ENCODE data around the gene STON1. TPM values are rescaled to one million over a fixed set of nuclear protein-coding genes. Genes with fewer than 3 reads are reported as not detected.
"Not testable (repeated sequence)": the region's sequence is repeated elsewhere in the genome, so short reads cannot be mapped to it uniquely, and the experiment has no call there.

Gene STON1
- total and polyA plus RNA-seq, 2 donors = 1.8 to 2.9 TPM

- Histone ChIP-seq H3K9me3 (ENCODE audit: control insufficient read depth in 2 of 2, insufficient read depth in 1 of 2, low read length in 1 of 2) (no peaks in the 10 kb centered on the region), H3K27ac (ENCODE audit: low read depth in 1 of 2, low read length in 1 of 2) (no peak overlapping the region), H3K27me3 (ENCODE audit: control insufficient read depth in 2 of 2, insufficient read depth in 1 of 2, low read length in 1 of 2) (no peaks in the 10 kb centered on the region), H3K4me3 (ENCODE audit: low read length in 2 of 2) (no peak overlapping the region), H3K36me3 (ENCODE audit: control insufficient read depth in 2 of 2, insufficient read depth in 2 of 2, low read length in 1 of 2) (no peaks in the 10 kb centered on the region), H3K4me1 (ENCODE audit: control insufficient read depth in 2 of 2, insufficient read depth in 2 of 2, low read length in 2 of 2) (no peaks in the 10 kb centered on the region)
- 93% methylated on average over 2 of the region's 2 CpGs for WGBS
- DNase-seq (ENCODE audit: low read depth in 6 of 9, low spot score in 9 of 9) = no peak
These were observed 83.3 kb downstream of the STON1 start for GRCh38 chr2:48613211-48613610.

- not testable (repeated sequence) for DNase-seq (ENCODE audit: low read depth in 6 of 9, low spot score in 9 of 9); H3K4me3 ChIP-seq (ENCODE audit: low read length in 2 of 2); H3K9me3 ChIP-seq (ENCODE audit: control insufficient read depth in 2 of 2, insufficient read depth in 1 of 2, low read length in 1 of 2); H3K27me3 ChIP-seq (ENCODE audit: control insufficient read depth in 2 of 2, insufficient read depth in 1 of 2, low read length in 1 of 2); H3K4me1 ChIP-seq (ENCODE audit: control insufficient read depth in 2 of 2, insufficient read depth in 2 of 2, low read length in 2 of 2); H3K36me3 ChIP-seq (ENCODE audit: control insufficient read depth in 2 of 2, insufficient read depth in 2 of 2, low read length in 1 of 2); H3K27ac ChIP-seq (ENCODE audit: low read depth in 1 of 2, low read length in 1 of 2)
- 96% methylated on average over 35 of the region's 35 CpGs for WGBS
These were observed 84.6 kb downstream of the STON1 start for GRCh38 chr2:48614581-48614980.

GRCh38 chr2:48617618-48618017 is 87.7 kb downstream of the STON1 start, which contains the start of gene GTF2A1L:
Gene GTF2A1L (plus strand): TSS chr2:48617856. CDS start chr2:48617875, 19 bp downstream.
- DNase-seq (ENCODE audit: low read depth in 6 of 9, low spot score in 9 of 9) = no peak
- 84% methylated on average over 26 of the region's 26 CpGs for WGBS
- H3K4me3 ChIP-seq (ENCODE audit: low read length in 2 of 2) = no peak within 1 kb of the TSS
- no peak within 1 kb of the TSS for H3K27ac ChIP-seq (ENCODE audit: low read depth in 1 of 2, low read length in 1 of 2)
- no peaks in the 10 kb centered on the region for H3K36me3 ChIP-seq (ENCODE audit: control insufficient read depth in 2 of 2, insufficient read depth in 2 of 2, low read length in 1 of 2)
- no peaks in the 10 kb centered on the region for H3K27me3 ChIP-seq (ENCODE audit: control insufficient read depth in 2 of 2, insufficient read depth in 1 of 2, low read length in 1 of 2)
- no peaks in the 10 kb centered on the region for H3K4me1 ChIP-seq (ENCODE audit: control insufficient read depth in 2 of 2, insufficient read depth in 2 of 2, low read length in 2 of 2)
- H3K9me3 ChIP-seq (ENCODE audit: control insufficient read depth in 2 of 2, insufficient read depth in 1 of 2, low read length in 1 of 2) = no peaks in the 10 kb centered on the region

GRCh38 chr2:48619526-48619925 is 89.6 kb downstream of the STON1 start:
- no peak for DNase-seq (ENCODE audit: low read depth in 6 of 9, low spot score in 9 of 9)
- 95% methylated on average over 2 of the region's 2 CpGs for WGBS
- H3K27me3 ChIP-seq (ENCODE audit: control insufficient read depth in 2 of 2, insufficient read depth in 1 of 2, low read length in 1 of 2) = no peaks in the 10 kb centered on the region
- no peaks in the 10 kb centered on the region for H3K36me3 ChIP-seq (ENCODE audit: control insufficient read depth in 2 of 2, insufficient read depth in 2 of 2, low read length in 1 of 2)
- H3K27ac ChIP-seq (ENCODE audit: low read depth in 1 of 2, low read length in 1 of 2) = no peak overlapping the region
- H3K4me3 ChIP-seq (ENCODE audit: low read length in 2 of 2) = no peak overlapping the region
- no peaks in the 10 kb centered on the region for H3K4me1 ChIP-seq (ENCODE audit: control insufficient read depth in 2 of 2, insufficient read depth in 2 of 2, low read length in 2 of 2)
- no peaks in the 10 kb centered on the region for H3K9me3 ChIP-seq (ENCODE audit: control insufficient read depth in 2 of 2, insufficient read depth in 1 of 2, low read length in 1 of 2)

- Histone ChIP-seq H3K27ac (ENCODE audit: low read depth in 1 of 2, low read length in 1 of 2) (no peak overlapping the region), H3K27me3 (ENCODE audit: control insufficient read depth in 2 of 2, insufficient read depth in 1 of 2, low read length in 1 of 2) (no peaks in the 10 kb centered on the region), H3K9me3 (ENCODE audit: control insufficient read depth in 2 of 2, insufficient read depth in 1 of 2, low read length in 1 of 2) (no peaks in the 10 kb centered on the region), H3K4me3 (ENCODE audit: low read length in 2 of 2) (no peak overlapping the region), H3K4me1 (ENCODE audit: control insufficient read depth in 2 of 2, insufficient read depth in 2 of 2, low read length in 2 of 2) (no peaks in the 10 kb centered on the region), H3K36me3 (ENCODE audit: control insufficient read depth in 2 of 2, insufficient read depth in 2 of 2, low read length in 1 of 2) (no peaks in the 10 kb centered on the region)
- no peak for DNase-seq (ENCODE audit: low read depth in 6 of 9, low spot score in 9 of 9)
- WGBS = 97% methylated on average over 7 of the region's 7 CpGs
These were observed 90.7 kb downstream of the STON1 start for GRCh38 chr2:48620604-48621003.

GRCh38 chr2:48622691-48623090 is 92.7 kb downstream of the STON1 start:
- WGBS = 93% methylated on average over 5 of the region's 5 CpGs
- H3K4me3 ChIP-seq (ENCODE audit: low read length in 2 of 2); DNase-seq (ENCODE audit: low read depth in 6 of 9, low spot score in 9 of 9): not testable (repeated sequence)

GRCh38 chr2:48624696-48625095 is 94.7 kb downstream of the STON1 start:
- Histone ChIP-seq H3K27me3 (ENCODE audit: control insufficient read depth in 2 of 2, insufficient read depth in 1 of 2, low read length in 1 of 2) (no peaks in the 10 kb centered on the region), H3K4me3 (ENCODE audit: low read length in 2 of 2) (no peak overlapping the region), H3K4me1 (ENCODE audit: control insufficient read depth in 2 of 2, insufficient read depth in 2 of 2, low read length in 2 of 2) (no peaks in the 10 kb centered on the region), H3K36me3 (ENCODE audit: control insufficient read depth in 2 of 2, insufficient read depth in 2 of 2, low read length in 1 of 2) (no peaks in the 10 kb centered on the region), H3K9me3 (ENCODE audit: control insufficient read depth in 2 of 2, insufficient read depth in 1 of 2, low read length in 1 of 2) (no peaks in the 10 kb centered on the region), H3K27ac (ENCODE audit: low read depth in 1 of 2, low read length in 1 of 2) (no peak overlapping the region)
- DNase-seq (ENCODE audit: low read depth in 6 of 9, low spot score in 9 of 9) = no peak
- 99% methylated on average over 2 of the region's 2 CpGs for WGBS

More at GRCh38 chr2:48622691-48623090, 92.7 kb downstream of the STON1 start:
- H3K9me3 ChIP-seq (ENCODE audit: control insufficient read depth in 2 of 2, insufficient read depth in 1 of 2, low read length in 1 of 2); H3K36me3 ChIP-seq (ENCODE audit: control insufficient read depth in 2 of 2, insufficient read depth in 2 of 2, low read length in 1 of 2); H3K27ac ChIP-seq (ENCODE audit: low read depth in 1 of 2, low read length in 1 of 2); H3K27me3 ChIP-seq (ENCODE audit: control insufficient read depth in 2 of 2, insufficient read depth in 1 of 2, low read length in 1 of 2); H3K4me1 ChIP-seq (ENCODE audit: control insufficient read depth in 2 of 2, insufficient read depth in 2 of 2, low read length in 2 of 2): not testable (repeated sequence)

- H3K4me1 ChIP-seq (ENCODE audit: control insufficient read depth in 2 of 2, insufficient read depth in 2 of 2, low read length in 2 of 2) = no peaks in the 10 kb centered on the region
- no peaks in the 10 kb centered on the region for H3K9me3 ChIP-seq (ENCODE audit: control insufficient read depth in 2 of 2, insufficient read depth in 1 of 2, low read length in 1 of 2)
- H3K36me3 ChIP-seq (ENCODE audit: control insufficient read depth in 2 of 2, insufficient read depth in 2 of 2, low read length in 1 of 2) = no peaks in the 10 kb centered on the region
- H3K4me3 ChIP-seq (ENCODE audit: low read length in 2 of 2) = no peak overlapping the region
- DNase-seq (ENCODE audit: low read depth in 6 of 9, low spot score in 9 of 9) = no peak
- no peak overlapping the region for H3K27ac ChIP-seq (ENCODE audit: low read depth in 1 of 2, low read length in 1 of 2)
- H3K27me3 ChIP-seq (ENCODE audit: control insufficient read depth in 2 of 2, insufficient read depth in 1 of 2, low read length in 1 of 2) = no peaks in the 10 kb centered on the region
These were observed 96.1 kb downstream of the STON1 start for GRCh38 chr2:48626047-48626446.

- Histone ChIP-seq H3K36me3 (ENCODE audit: control insufficient read depth in 2 of 2, insufficient read depth in 2 of 2, low read length in 1 of 2) (no peaks in the 10 kb centered on the region), H3K4me1 (ENCODE audit: control insufficient read depth in 2 of 2, insufficient read depth in 2 of 2, low read length in 2 of 2) (no peaks in the 10 kb centered on the region), H3K27ac (ENCODE audit: low read depth in 1 of 2, low read length in 1 of 2) (no peak overlapping the region), H3K9me3 (ENCODE audit: control insufficient read depth in 2 of 2, insufficient read depth in 1 of 2, low read length in 1 of 2) (no peaks in the 10 kb centered on the region), H3K27me3 (ENCODE audit: control insufficient read depth in 2 of 2, insufficient read depth in 1 of 2, low read length in 1 of 2) (no peaks in the 10 kb centered on the region), H3K4me3 (ENCODE audit: low read length in 2 of 2) (no peak overlapping the region)
- DNase-seq (ENCODE audit: low read depth in 6 of 9, low spot score in 9 of 9) = no peak
- 92% methylated on average over 5 of the region's 5 CpGs for WGBS
These were observed 103.2 kb downstream of the STON1 start for GRCh38 chr2:48633143-48633542.

GRCh38 chr2:48635786-48636185 is 105.8 kb downstream of the STON1 start:
- WGBS = 92% methylated on average over 2 of the region's 2 CpGs

More at GRCh38 chr2:48635786-48636185, 105.8 kb downstream of the STON1 start:
- Histone ChIP-seq H3K4me3 (ENCODE audit: low read length in 2 of 2) (no peak overlapping the region), H3K9me3 (ENCODE audit: control insufficient read depth in 2 of 2, insufficient read depth in 1 of 2, low read length in 1 of 2) (no peaks in the 10 kb centered on the region), H3K36me3 (ENCODE audit: control insufficient read depth in 2 of 2, insufficient read depth in 2 of 2, low read length in 1 of 2) (no peaks in the 10 kb centered on the region), H3K27me3 (ENCODE audit: control insufficient read depth in 2 of 2, insufficient read depth in 1 of 2, low read length in 1 of 2) (no peaks in the 10 kb centered on the region), H3K4me1 (ENCODE audit: control insufficient read depth in 2 of 2, insufficient read depth in 2 of 2, low read length in 2 of 2) (no peaks in the 10 kb centered on the region), H3K27ac (ENCODE audit: low read depth in 1 of 2, low read length in 1 of 2) (no peak overlapping the region)
- no peak for DNase-seq (ENCODE audit: low read depth in 6 of 9, low spot score in 9 of 9)
